Measurements from ENCODE around the gene SON. TPM values are rescaled to one million over a fixed set of nuclear protein-coding genes. Genes with fewer than 3 reads are reported as not detected.

The SON gene
- polyA plus RNA-seq, 1 donor from 2014 or later, result 699 TPM

- Mint-ChIP-seq H3K27me3 (no peaks in the 10 kb centered on the region), H3K36me3 (peaks cover 10% of the 10 kb centered on the region), H3K4me3 (no peak overlapping the region), H3K27ac (no peak overlapping the region), H3K9me3 (no peaks in the 10 kb centered on the region), H3K4me1 (peaks cover 18 to 27% (median 25%) of the 10 kb centered on the region in 3 donors)
These were observed 3.2 kb upstream of the SON start for GRCh38 chr21:33539616-33540015.

- Mint-ChIP-seq H3K27me3 (no peaks in the 10 kb centered on the region), H3K36me3 (peaks cover 10% of the 10 kb centered on the region), H3K27ac (peak overlapping the region; percentile 90 to 99 (median 98)), H3K4me3 (peak overlapping the region; percentile 92 to 100 (median 97)), H3K9me3 (no peaks in the 10 kb centered on the region), H3K4me1 (peaks cover 23 to 33% (median 28%) of the 10 kb centered on the region in 3 donors)
These were observed 2.1 kb upstream of the SON start for GRCh38 chr21:33540711-33541104.

- Mint-ChIP-seq H3K27ac (peak overlapping the region; percentile 98 to 100 (median 99)), H3K4me3 (peak overlapping the region; percentile 96 to 100 (median 98)), H3K27me3 (no peaks in the 10 kb centered on the region), H3K4me1 (peaks cover 26 to 37% (median 33%) of the 10 kb centered on the region in 3 donors), H3K36me3 (peaks cover 10% of the 10 kb centered on the region), H3K9me3 (no peaks in the 10 kb centered on the region)
These were observed 1.6 kb upstream of the SON start for GRCh38 chr21:33541105-33541711.

GRCh38 chr21:33541756-33542639 lies 840 bp upstream of the SON start, which contains the start of gene GART:
TSS of gene GART (minus strand) at chr21:33542117. CDS start at chr21:33539315, 2,802 bp downstream.
- H3K27ac Mint-ChIP-seq, result peak within 1 kb of the TSS; percentile 98 to 100 (median 99)
- H3K4me1 Mint-ChIP-seq, result peaks cover 24 to 37% (median 33%) of the 10 kb centered on the region in 3 donors
- peak within 1 kb of the TSS; percentile 96 to 100 (median 98) for H3K4me3 Mint-ChIP-seq
- no peaks in the 10 kb centered on the region for H3K9me3 Mint-ChIP-seq
- no peaks in the 10 kb centered on the region for H3K27me3 Mint-ChIP-seq
- H3K36me3 Mint-ChIP-seq, result peaks cover 8% of the 10 kb centered on the region

GRCh38 chr21:33543505-33544129 lies 779 bp downstream of the SON start:
- Mint-ChIP-seq H3K9me3 (no peaks in the 10 kb centered on the region), H3K4me1 (peaks cover 20 to 37% (median 26%) of the 10 kb centered on the region in 3 donors), H3K27me3 (no peaks in the 10 kb centered on the region), H3K4me3 (peak overlapping the region; percentile 96 to 100 (median 98)), H3K27ac (peak overlapping the region; percentile 98 to 100 (median 99)), H3K36me3 (no peaks in the 10 kb centered on the region)

GRCh38 chr21:33544451-33545195 lies 1.8 kb downstream of the SON start:
- Mint-ChIP-seq H3K4me3 (peak overlapping the region; percentile 96 to 100 (median 98)), H3K27me3 (no peaks in the 10 kb centered on the region), H3K27ac (peak overlapping the region in 2 of 3 donors; percentile 63 to 98), H3K9me3 (no peaks in the 10 kb centered on the region), H3K4me1 (peaks cover 20 to 39% (median 26%) of the 10 kb centered on the region in 3 donors), H3K36me3 (no peaks in the 10 kb centered on the region)

GRCh38 chr21:33546086-33546485 lies 3.2 kb downstream of the SON start:
- H3K4me1 Mint-ChIP-seq, result peaks cover 14 to 28% (median 19%) of the 10 kb centered on the region in 3 donors
- H3K9me3 Mint-ChIP-seq, result no peaks in the 10 kb centered on the region
- peaks cover under 1% of the 10 kb centered on the region for H3K36me3 Mint-ChIP-seq
- peak overlapping the region in 3 of 4 donors; percentile 30 to 68 (median 66) for H3K4me3 Mint-ChIP-seq
- peak overlapping the region in 1 of 3 donors; percentile 34 for H3K27ac Mint-ChIP-seq
- H3K27me3 Mint-ChIP-seq, result no peaks in the 10 kb centered on the region

GRCh38 chr21:33549848-33550771 lies 7.3 kb downstream of the SON start:
- Mint-ChIP-seq H3K9me3 (no peaks in the 10 kb centered on the region), H3K27me3 (no peaks in the 10 kb centered on the region), H3K4me3 (no peak overlapping the region), H3K36me3 (peaks cover 13% of the 10 kb centered on the region), H3K27ac (no peak overlapping the region), H3K4me1 (peaks cover 8 to 19% (median 13%) of the 10 kb centered on the region in 3 donors)

- no peak overlapping the region for H3K27ac Mint-ChIP-seq
- H3K36me3 Mint-ChIP-seq, result peaks cover 13% of the 10 kb centered on the region
- H3K4me1 Mint-ChIP-seq, result peaks cover 8 to 17% (median 10%) of the 10 kb centered on the region in 3 donors
These were observed 8.2 kb downstream of the SON start for GRCh38 chr21:33550772-33551660.

GRCh38 chr21:33551664-33552063 lies 8.8 kb downstream of the SON start:
- Mint-ChIP-seq H3K27me3 (no peaks in the 10 kb centered on the region), H3K4me1 (peaks cover 10 to 20% (median 11%) of the 10 kb centered on the region in 3 donors), H3K27ac (peak overlapping the region in 1 of 3 donors; percentile 34), H3K9me3 (peaks cover 0 to 2% (median 0%) of the 10 kb centered on the region in 3 donors), H3K4me3 (no peak overlapping the region), H3K36me3 (peaks cover 14% of the 10 kb centered on the region)

More at GRCh38 chr21:33550772-33551660, 8.2 kb downstream of the SON start:
- Mint-ChIP-seq H3K27me3 (no peaks in the 10 kb centered on the region), H3K4me3 (no peak overlapping the region), H3K9me3 (peaks cover 0 to under 1% (median 0%) of the 10 kb centered on the region in 3 donors)

GRCh38 chr21:33552093-33552998 lies 9.5 kb downstream of the SON start:
- Mint-ChIP-seq H3K4me1 (peaks cover 10 to 22% (median 12%) of the 10 kb centered on the region in 3 donors), H3K36me3 (peaks cover 15% of the 10 kb centered on the region), H3K4me3 (peak overlapping the region in 1 of 4 donors; percentile 10), H3K27ac (peak overlapping the region; percentile 10 to 64 (median 34)), H3K9me3 (peaks cover 0 to 2% (median 0%) of the 10 kb centered on the region in 3 donors), H3K27me3 (no peaks in the 10 kb centered on the region)
